Panc1 (cell line): ENCODE measurements around the gene AMMECR1L. TPM values are rescaled to one million over a fixed set of nuclear protein-coding genes. Genes with fewer than 3 reads are reported as not detected.
"Not testable (repeated sequence)": the region's sequence is repeated elsewhere in the genome, so short reads cannot be mapped to it uniquely, and the experiment has no call there.

Experiments used
- ATAC-seq: fragments of 200-7000 bp; cut with Tn5 transposase; 2 replicates; pipeline ENCODE4 v1.9.1; 2020; ENCODE audit warnings: mild to moderate bottlenecking, moderate library complexity
- BruUV-seq: library from RNA; stranded (reverse); fragments of 400-500 nt; replicated peaks from 2 replicates; lab custom pipeline; 2021; lab: Mats Ljungman, UMichigan
- CTCF ChIA-PET: fragments of 300-600 bp; sonication (Branson Sonifier 250); formaldehyde crosslinking; loops from one replicate; lab custom pipeline; 2022; ENCODE audit warnings: antibody characterized with exemption; lab: Charles Lee
- POLR2A ChIA-PET: fragments of 300-600 bp; sonication (Branson Sonifier 250); formaldehyde crosslinking; loops from one replicate; lab custom pipeline; 2022; ENCODE audit warnings: antibody characterized with exemption; lab: Charles Lee
- DNase-seq: peaks from one replicate; pipeline ENCODE4 v3.0.0-alpha.2; 2010; ENCODE audit warnings: low read depth, low spot score
- H3K27ac ChIP-seq: 2 replicates; pipeline ENCODE4 v1.5.1; 2011; ENCODE audit warnings: mild to moderate bottlenecking, low read length, inconsistent platforms
- H3K27me3 ChIP-seq: fragments of 200-500 bp; sonication (Bioruptor generic); 2 replicates; pipeline ENCODE4 v1.6.0; 2014; ENCODE audit warnings: low read length, inconsistent platforms; ENCODE audit not compliant: control insufficient read depth, insufficient read depth
- H3K36me3 ChIP-seq: fragments of 200-500 bp; sonication (Bioruptor generic); 2 replicates; pipeline ENCODE4 v1.5.1; 2014; ENCODE audit warnings: inconsistent platforms, mild to moderate bottlenecking, low read length, moderate library complexity; ENCODE audit not compliant: control insufficient read depth, insufficient read depth
- H3K4me1 ChIP-seq: 2 replicates; pipeline ENCODE4 v1.5.1; 2011; ENCODE audit warnings: inconsistent platforms, mild to moderate bottlenecking, low read length, moderate library complexity; ENCODE audit not compliant: control insufficient read depth, insufficient read depth
- H3K4me3 ChIP-seq, 2 experiments: 2 replicates each; pipeline ENCODE4 v1.5.1; 2011 to 2012; ENCODE audit warnings: low read depth in 2 of 2, low read length in 2 of 2, mild to moderate bottlenecking in 2 of 2, inconsistent platforms in 1 of 2, moderate library complexity in 1 of 2
- H3K9me3 ChIP-seq: fragments of 200-500 bp; sonication (Bioruptor generic); 2 replicates; pipeline ENCODE4 v1.5.1; 2014; ENCODE audit warnings: low read depth, mild to moderate bottlenecking, inconsistent platforms, low read length, moderate library complexity; ENCODE audit not compliant: control insufficient read depth, insufficient read depth
- CTCF ChIP-seq: fragments of 450-650 bp; IDR thresholded peaks from 2 replicates; pipeline ENCODE4 v1.5.1; 2017; ENCODE audit warnings: mild to moderate bottlenecking
- POLR2AphosphoS5 ChIP-seq: IDR thresholded peaks from 2 replicates; pipeline ENCODE4 v1.6.1; 2012; ENCODE audit warnings: mild to moderate bottlenecking, low read depth, low read length, moderate library complexity
- SIN3A ChIP-seq: IDR thresholded peaks from 2 replicates; pipeline ENCODE4 v1.6.1; 2012; ENCODE audit warnings: low read depth, mild to moderate bottlenecking, low read length, moderate library complexity, borderline replicate concordance; ENCODE audit not compliant: insufficient read depth
- TCF7L2 ChIP-seq: IDR thresholded peaks from 2 replicates; pipeline ENCODE4 v1.6.1; 2011; ENCODE audit warnings: mild to moderate bottlenecking, low read depth, low read length, inconsistent platforms
- in situ Hi-C: cut with HindIII; loops from 2 replicates; pipeline ENCODE4 v1.10.0; 2016; ENCODE audit warnings: low sequenced_read_pairs, low pct_unique_long_range_greater_than_20kb
- intact Hi-C: fragments of 100-400 bp; cut with micrococcal nuclease; formaldehyde crosslinking; loops from one replicate; pipeline ENCODE4 v1.10.0; 2022; ENCODE audit not compliant: unreplicated experiment
- total RNA-seq: library from RNA; stranded (reverse); gene quantifications from one replicate; pipeline ENCODE4 v1.2.1, GENCODE V29; 2021; ENCODE audit not compliant: unreplicated experiment
- TF ChIP-seq, protein P1 (sequence below), 2 experiments: IDR thresholded peaks; 2 replicates each; pipeline ENCODE4 v1.6.1; 2011 to 2012; ENCODE audit warnings: low read depth in 2 of 2, control low read depth in 1 of 2, low read length in 1 of 2, mild to moderate bottlenecking in 1 of 2, moderate library complexity in 1 of 2; ENCODE audit not compliant: insufficient read depth in 1 of 2

Gene AMMECR1L
- total RNA-seq, 1 experiment from 2014 or later, result 26.5 TPM

- in situ Hi-C loops (no loop called here), intact Hi-C loops (no loop called here)
- H3K36me3 ChIP-seq, result no peaks in the 10 kb centered on the region
- H3K4me3 ChIP-seq, result no peak overlapping the region
- ChIA-PET POLR2A (no interaction called here), CTCF (no interaction called here)
- no peaks in the 10 kb centered on the region for H3K4me1 ChIP-seq
- no peak for ATAC-seq
- no TSS peak for BruUV-seq
- DNase-seq, result no peak
- no peak overlapping the region for H3K27ac ChIP-seq
- H3K9me3 ChIP-seq, result no peaks in the 10 kb centered on the region
- TF ChIP-seq SIN3A (no peak), CTCF (no peak), POLR2AphosphoS5 (no peak), TCF7L2 (no peak)
- TF ChIP-seq, protein P1, sequence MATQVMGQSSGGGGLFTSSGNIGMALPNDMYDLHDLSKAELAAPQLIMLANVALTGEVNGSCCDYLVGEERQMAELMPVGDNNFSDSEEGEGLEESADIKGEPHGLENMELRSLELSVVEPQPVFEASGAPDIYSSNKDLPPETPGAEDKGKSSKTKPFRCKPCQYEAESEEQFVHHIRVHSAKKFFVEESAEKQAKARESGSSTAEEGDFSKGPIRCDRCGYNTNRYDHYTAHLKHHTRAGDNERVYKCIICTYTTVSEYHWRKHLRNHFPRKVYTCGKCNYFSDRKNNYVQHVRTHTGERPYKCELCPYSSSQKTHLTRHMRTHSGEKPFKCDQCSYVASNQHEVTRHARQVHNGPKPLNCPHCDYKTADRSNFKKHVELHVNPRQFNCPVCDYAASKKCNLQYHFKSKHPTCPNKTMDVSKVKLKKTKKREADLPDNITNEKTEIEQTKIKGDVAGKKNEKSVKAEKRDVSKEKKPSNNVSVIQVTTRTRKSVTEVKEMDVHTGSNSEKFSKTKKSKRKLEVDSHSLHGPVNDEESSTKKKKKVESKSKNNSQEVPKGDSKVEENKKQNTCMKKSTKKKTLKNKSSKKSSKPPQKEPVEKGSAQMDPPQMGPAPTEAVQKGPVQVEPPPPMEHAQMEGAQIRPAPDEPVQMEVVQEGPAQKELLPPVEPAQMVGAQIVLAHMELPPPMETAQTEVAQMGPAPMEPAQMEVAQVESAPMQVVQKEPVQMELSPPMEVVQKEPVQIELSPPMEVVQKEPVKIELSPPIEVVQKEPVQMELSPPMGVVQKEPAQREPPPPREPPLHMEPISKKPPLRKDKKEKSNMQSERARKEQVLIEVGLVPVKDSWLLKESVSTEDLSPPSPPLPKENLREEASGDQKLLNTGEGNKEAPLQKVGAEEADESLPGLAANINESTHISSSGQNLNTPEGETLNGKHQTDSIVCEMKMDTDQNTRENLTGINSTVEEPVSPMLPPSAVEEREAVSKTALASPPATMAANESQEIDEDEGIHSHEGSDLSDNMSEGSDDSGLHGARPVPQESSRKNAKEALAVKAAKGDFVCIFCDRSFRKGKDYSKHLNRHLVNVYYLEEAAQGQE (IDR thresholded peaks at IDR 0.05; ENCODE audit: insufficient read depth in 1 of 2, low read depth in 2 of 2, low read length in 1 of 2), result no peak
- H3K27me3 ChIP-seq, result no peaks in the 10 kb centered on the region
These were observed 50.8 kb downstream of the AMMECR1L start for GRCh38 chr2:127834951-127835350.

- no peak for DNase-seq
- Histone ChIP-seq H3K36me3 (no peaks in the 10 kb centered on the region), H3K27me3 (no peaks in the 10 kb centered on the region), H3K4me3 (no peak overlapping the region), H3K4me1 (no peaks in the 10 kb centered on the region), H3K27ac (no peak overlapping the region), H3K9me3 (no peaks in the 10 kb centered on the region)
- CTCF ChIA-PET, result no interaction called here
- POLR2A ChIA-PET, result no interaction called here
- intact Hi-C loops, result no loop called here
- no peak for ATAC-seq
- in situ Hi-C loops, result no loop called here
- no TSS peak for BruUV-seq
- TF ChIP-seq TCF7L2 (no peak), POLR2AphosphoS5 (no peak), SIN3A (no peak), CTCF (no peak)
- TF ChIP-seq, protein P1 (IDR thresholded peaks at IDR 0.05; ENCODE audit: insufficient read depth in 1 of 2, low read depth in 2 of 2, low read length in 1 of 2), result no peak
These were observed 55.9 kb downstream of the AMMECR1L start for GRCh38 chr2:127829845-127830246.

DNA sequence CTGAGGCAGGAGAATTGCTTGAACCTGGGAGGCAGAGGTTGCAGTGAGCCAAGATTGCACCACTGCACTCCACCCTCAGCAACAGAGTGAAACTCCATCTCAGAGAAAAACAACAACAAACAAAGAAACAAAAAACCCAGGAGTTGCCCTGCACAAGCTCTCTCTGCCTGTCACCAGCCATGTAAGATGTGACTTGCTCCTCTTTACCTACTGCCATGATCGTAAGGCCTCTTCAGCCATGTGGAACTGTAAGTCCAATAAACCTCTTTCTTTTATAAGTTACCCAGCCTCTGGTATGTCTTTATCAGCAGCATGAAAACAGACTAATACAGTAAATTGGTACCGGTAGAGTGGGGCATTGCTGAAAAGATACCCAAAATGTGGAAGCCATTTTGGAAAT lies 59.0 kb downstream of the AMMECR1L start:
- H3K4me3 ChIP-seq, H3K36me3 ChIP-seq, DNase-seq, CTCF ChIA-PET, in situ Hi-C loops, H3K9me3 ChIP-seq, H3K27ac ChIP-seq, H3K27me3 ChIP-seq, H3K4me1 ChIP-seq, POLR2A ChIA-PET, BruUV-seq, ATAC-seq, intact Hi-C loops: not testable (repeated sequence)
